Left lung (tissue), 10 donors: ENCODE measurements around the gene ARHGEF16. TPM values are rescaled to one million over a fixed set of nuclear protein-coding genes. Genes with fewer than 3 reads are reported as not detected.

Source experiments
- ATAC-seq: fragments of 200-7000 bp; cut with Tn5 transposase; one replicate; pipeline ENCODE4 v1.9.1; 2020; ENCODE audit warnings: moderate library complexity
- DNase-seq, 4 donors: peaks; one replicate each; pipeline ENCODE4 v3.0.0-alpha.2; 2013 to 2020
- H3K27ac ChIP-seq, 2 donors: fragments of 200-600 bp; sonication (generic) in 1 of 2; one replicate each; pipeline versions ENCODE4 v1.5.0 to v1.8.0; 2020 to 2021
- H3K27me3 ChIP-seq, 2 donors: fragments of 200-600 bp; sonication (generic) in 1 of 2; one replicate each; pipeline versions ENCODE4 v1.5.0 to v1.8.0; 2020 to 2021
- H3K36me3 ChIP-seq, 2 donors: fragments of 200-600 bp; sonication (generic) in 1 of 2; one replicate each; pipeline versions ENCODE4 v1.5.0 to v1.8.0; 2020 to 2021
- H3K4me1 ChIP-seq, 2 donors: fragments of 200-600 bp; one replicate each; pipeline ENCODE4 v1.8.0; 2021
- H3K4me3 ChIP-seq, 2 donors: fragments of 200-600 bp; sonication (generic) in 1 of 2; one replicate each; pipeline versions ENCODE4 v1.5.0 to v1.8.0; 2020 to 2021; ENCODE audit warnings: mild to moderate bottlenecking in 1 of 2
- H3K9me3 ChIP-seq, 2 donors: fragments of 200-600 bp; sonication (generic) in 1 of 2; one replicate each; pipeline versions ENCODE4 v1.5.0 to v1.8.0; 2020 to 2021
- CTCF ChIP-seq, 2 donors: fragments of 200-600 bp; sonication (generic) in 1 of 2; IDR thresholded peaks; one replicate each; pipeline versions ENCODE4 v1.5.0 to v1.8.0; 2021; ENCODE audit warnings: antibody characterized with exemption in 2 of 2
- intact Hi-C, 2 donors: fragments of 100-400 bp; cut with DNase I; formaldehyde crosslinking; loops; one replicate each; pipeline versions ENCODE4 v1.11.2 to v1.14.2; 2022
- polyA plus RNA-seq, 6 donors: library from polyadenylated mRNA; unstranded; fragments of 120-200 nt; gene quantifications; one replicate each; pipeline ENCODE4 v1.2.1, GENCODE V29; 2013; ENCODE audit not compliant: insufficient read length in 6 of 6
- total RNA-seq, 2 donors: library from RNA; stranded (reverse); fragmentation: NEBNext Ultra II Directional; extraction: Animal tissue kit (Norgen Biotek cat#: 25700); gene quantifications; one replicate each; pipeline ENCODE4 v1.2.1, GENCODE V29; 2021
- donor health status: DM: no; HTN: yes; CAD: no.
- donor health status: DM: no; HTN: no; CAD: no.

ARHGEF16 gene
- total and polyA plus RNA-seq, 8 donors: 8.3 to 11.8 (median 9.7) TPM

- no peaks in the 10 kb centered on the region for H3K9me3 ChIP-seq
- H3K4me1 ChIP-seq: peaks cover 3 to 25% of the 10 kb centered on the region in 2 donors
- DNase-seq: no peak
- intact Hi-C loops: no loop called here
- H3K27ac ChIP-seq: no peak overlapping the region
- no peaks in the 10 kb centered on the region for H3K36me3 ChIP-seq
- peaks cover 3 to 57% of the 10 kb centered on the region in 2 donors for H3K27me3 ChIP-seq
- ATAC-seq: no peak
- TF ChIP-seq CTCF (IDR thresholded peaks at IDR 0.05): no peak
- H3K4me3 ChIP-seq: no peak overlapping the region
Observed at GRCh38 chr1:3452866-3453175, 1.6 kb upstream of the ARHGEF16 start.

- peaks cover 3 to 57% of the 10 kb centered on the region in 2 donors for H3K27me3 ChIP-seq
- no peaks in the 10 kb centered on the region for H3K9me3 ChIP-seq
- H3K36me3 ChIP-seq: no peaks in the 10 kb centered on the region
- DNase-seq (peak in 3 of 4 donors; percentile 73 to 92 (median 75)), ATAC-seq (peak; percentile 90)
- intact Hi-C loops: no loop called here
- no peak overlapping the region for H3K27ac ChIP-seq
- peak; percentile 95 to 98 for TF ChIP-seq CTCF (IDR thresholded peaks at IDR 0.05)
- no peak overlapping the region for H3K4me3 ChIP-seq
- H3K4me1 ChIP-seq: peaks cover 3 to 25% of the 10 kb centered on the region in 2 donors
Observed at GRCh38 chr1:3453203-3453761, 1.2 kb upstream of the ARHGEF16 start.

GRCh38 chr1:3454811-3455618 lies 550 bp downstream of the ARHGEF16 start:
- peak overlapping the region in 1 of 2 donors; percentile 37 for H3K27ac ChIP-seq
- H3K36me3 ChIP-seq: no peaks in the 10 kb centered on the region
- ATAC-seq (peak; percentile 39), DNase-seq (peak in 3 of 4 donors; percentile 51 to 83 (median 52))
- H3K9me3 ChIP-seq: no peaks in the 10 kb centered on the region
- intact Hi-C loops: no loop called here
- H3K4me3 ChIP-seq: peak overlapping the region; percentile 51 to 58
- no peak for TF ChIP-seq CTCF (IDR thresholded peaks at IDR 0.05)
- peaks cover 3 to 25% of the 10 kb centered on the region in 2 donors for H3K4me1 ChIP-seq
- H3K27me3 ChIP-seq: peaks cover 3 to 57% of the 10 kb centered on the region in 2 donors

GRCh38 chr1:3455670-3456448 lies 1.4 kb downstream of the ARHGEF16 start:
- ATAC-seq: no peak
- peak in 1 of 4 donors; percentile 48 for DNase-seq
- intact Hi-C loops: no loop called here
- Histone ChIP-seq H3K27me3 (peaks cover 3 to 54% of the 10 kb centered on the region in 2 donors), H3K27ac (no peak overlapping the region), H3K4me1 (peaks cover 3 to 25% of the 10 kb centered on the region in 2 donors), H3K36me3 (no peaks in the 10 kb centered on the region), H3K9me3 (no peaks in the 10 kb centered on the region), H3K4me3 (no peak overlapping the region)
- no peak for TF ChIP-seq CTCF (IDR thresholded peaks at IDR 0.05)
